ENCODE results near the gene RASA1.

DNA sequence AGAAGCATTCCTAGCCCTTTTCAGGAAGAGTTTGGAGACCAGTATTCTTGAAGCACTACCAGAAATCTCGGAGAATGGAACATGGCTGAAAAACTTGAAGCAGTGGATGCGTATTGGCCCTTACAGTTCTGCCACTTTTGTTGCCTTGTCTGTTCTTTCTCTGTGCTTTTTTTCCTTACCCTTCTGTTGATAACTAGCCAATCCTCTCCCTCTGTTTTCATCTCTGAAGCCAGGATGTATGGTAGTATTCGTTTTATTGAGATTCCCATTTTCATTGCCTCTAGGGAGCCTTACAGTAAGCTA, 145.6 kb downstream of the RASA1 start:
- TF ChIP-seq CTCF (IDR thresholded peaks at IDR 0.05) (no peak), EP300 (IDR thresholded peaks at IDR 0.05; ENCODE audit: low read depth) (no peak), POLR2A (IDR thresholded peaks at IDR 0.05) (no peak)
